Fibroblast of skin of abdomen (primary cell): ENCODE results near the gene GABARAPL1.
"Not testable (repeated sequence)": the region's sequence is repeated elsewhere in the genome, so short reads cannot be mapped to it uniquely, and the experiment has no call there.

Experiments
- DNase-seq: peaks from one replicate; pipeline ENCODE4 v3.0.0-alpha.2; 2013

The GABARAPL1 gene

GRCh38 chr12:10204495-10204894 is 8.2 kb upstream of the GABARAPL1 start:
- not testable (repeated sequence) for DNase-seq

- DNase-seq = peak; percentile 37
Measured at GRCh38 chr12:10205220-10205807, 7.4 kb upstream of the GABARAPL1 start.

- no peak for DNase-seq
Measured at GRCh38 chr12:10207136-10207535, 5.5 kb upstream of the GABARAPL1 start.

- DNase-seq = no peak
Measured at GRCh38 chr12:10210225-10210624, 2.5 kb upstream of the GABARAPL1 start.

- DNase-seq = no peak
Measured at GRCh38 chr12:10211101-10211939, 1.4 kb upstream of the GABARAPL1 start.

GRCh38 chr12:10211940-10212738 is 538 bp upstream of the GABARAPL1 start:
- peak; percentile 98 for DNase-seq

GRCh38 chr12:10213168-10214135 is 775 bp downstream of the GABARAPL1 start:
- DNase-seq = peak; percentile 83

- peak; percentile 72 for DNase-seq
Measured at GRCh38 chr12:10214136-10214894, 1.6 kb downstream of the GABARAPL1 start.

GRCh38 chr12:10214895-10215267 is 2.2 kb downstream of the GABARAPL1 start:
- DNase-seq = no peak

- DNase-seq = no peak
Measured at GRCh38 chr12:10215436-10215835, 2.8 kb downstream of the GABARAPL1 start.

GRCh38 chr12:10215946-10216345 is 3.3 kb downstream of the GABARAPL1 start:
- DNase-seq = not testable (repeated sequence)

GRCh38 chr12:10218021-10218420 is 5.3 kb downstream of the GABARAPL1 start:
- no peak for DNase-seq

GRCh38 chr12:10220398-10221077 is 7.9 kb downstream of the GABARAPL1 start:
- DNase-seq = no peak

GRCh38 chr12:10221846-10222245 is 9.2 kb downstream of the GABARAPL1 start:
- DNase-seq = no peak

- DNase-seq = no peak
Measured at GRCh38 chr12:10223208-10223607, 10.5 kb downstream of the GABARAPL1 start.

GRCh38 chr12:10225426-10225825 is 12.7 kb downstream of the GABARAPL1 start:
- DNase-seq = not testable (repeated sequence)

GRCh38 chr12:10226086-10226485 is 13.4 kb downstream of the GABARAPL1 start:
- no peak for DNase-seq

GRCh38 chr12:10226731-10227130 is 14.1 kb downstream of the GABARAPL1 start:
- no peak for DNase-seq

GRCh38 chr12:10227648-10228047 is 15.0 kb downstream of the GABARAPL1 start:
- DNase-seq = no peak

GRCh38 chr12:10234562-10234961 is 21.9 kb downstream of the GABARAPL1 start:
- no peak for DNase-seq
